HG03571 (cell line): ENCODE results near the gene C18orf63.

ENCODE experiments used
- ATAC-seq: cut with Tn5 transposase; IDR thresholded peaks from one replicate; pipeline ENCODE4 v1.9.1; 2021; ENCODE audit not compliant: unreplicated experiment

C18orf63 gene

GRCh38 chr18:74373428-74373827 lies 57.8 kb downstream of the C18orf63 start:
- no peak for ATAC-seq

- no peak for ATAC-seq
These were observed 60.4 kb downstream of the C18orf63 start for GRCh38 chr18:74375999-74376398.

- ATAC-seq = no peak
These were observed 60.9 kb downstream of the C18orf63 start for GRCh38 chr18:74376523-74376922.

GRCh38 chr18:74377776-74378175 lies 62.1 kb downstream of the C18orf63 start:
- ATAC-seq = no peak

- ATAC-seq = no peak
These were observed 62.6 kb downstream of the C18orf63 start for GRCh38 chr18:74378179-74378682.

GRCh38 chr18:74380916-74381315 lies 65.3 kb downstream of the C18orf63 start:
- no peak for ATAC-seq

GRCh38 chr18:74381621-74382295 lies 66.1 kb downstream of the C18orf63 start:
- ATAC-seq = no peak

GRCh38 chr18:74382481-74383017 lies 66.9 kb downstream of the C18orf63 start:
- no peak for ATAC-seq

- no peak for ATAC-seq
These were observed 71.7 kb downstream of the C18orf63 start for GRCh38 chr18:74387383-74387782.

GRCh38 chr18:74388227-74388626 lies 72.6 kb downstream of the C18orf63 start:
- no peak for ATAC-seq

GRCh38 chr18:74389171-74389927 lies 73.7 kb downstream of the C18orf63 start:
- no peak for ATAC-seq

- no peak for ATAC-seq
These were observed 74.4 kb downstream of the C18orf63 start for GRCh38 chr18:74389991-74390390.

- ATAC-seq = no peak
These were observed 75.3 kb downstream of the C18orf63 start for GRCh38 chr18:74390900-74391299.

- ATAC-seq = no peak
These were observed 76.7 kb downstream of the C18orf63 start for GRCh38 chr18:74392323-74392722.

GRCh38 chr18:74395006-74395405 lies 79.4 kb downstream of the C18orf63 start:
- ATAC-seq = no peak

GRCh38 chr18:74395648-74396154 lies 80.1 kb downstream of the C18orf63 start:
- ATAC-seq = no peak

GRCh38 chr18:74396171-74397169 lies 80.8 kb downstream of the C18orf63 start:
- ATAC-seq = no peak

- no peak for ATAC-seq
These were observed 81.9 kb downstream of the C18orf63 start for GRCh38 chr18:74397572-74397971.

GRCh38 chr18:74399091-74399887 lies 83.7 kb downstream of the C18orf63 start:
- no peak for ATAC-seq

- ATAC-seq = no peak
These were observed 85.2 kb downstream of the C18orf63 start for GRCh38 chr18:74400813-74401212.
